GM21786 (cell line): ENCODE results near the gene CASP10.
"Not testable (repeated sequence)": the region's sequence is repeated elsewhere in the genome, so short reads cannot be mapped to it uniquely, and the experiment has no call there.

Source experiments
- ATAC-seq: cut with Tn5 transposase; IDR thresholded peaks from one replicate; pipeline ENCODE4 v1.9.1; 2021; ENCODE audit not compliant: unreplicated experiment

The CASP10 gene

GRCh38 chr2:201154615-201155399 is 28.1 kb upstream of the CASP10 start:
- no peak for ATAC-seq

- ATAC-seq: no peak
Observed at GRCh38 chr2:201156036-201156435, 26.9 kb upstream of the CASP10 start.

GRCh38 chr2:201156640-201157039 is 26.3 kb upstream of the CASP10 start:
- ATAC-seq: no peak

- peak; percentile 16 for ATAC-seq
Observed at GRCh38 chr2:201157694-201158093, 25.2 kb upstream of the CASP10 start.

GRCh38 chr2:201158111-201158929 is 24.6 kb upstream of the CASP10 start:
- peak; percentile 97 for ATAC-seq

- ATAC-seq: no peak
Observed at GRCh38 chr2:201164166-201164565, 18.8 kb upstream of the CASP10 start.

GRCh38 chr2:201167546-201167945 is 15.4 kb upstream of the CASP10 start:
- ATAC-seq: no peak

GRCh38 chr2:201168496-201168895 is 14.4 kb upstream of the CASP10 start:
- ATAC-seq: not testable (repeated sequence)

GRCh38 chr2:201171259-201171814 is 11.6 kb upstream of the CASP10 start:
- no peak for ATAC-seq

GRCh38 chr2:201172279-201172678 is 10.7 kb upstream of the CASP10 start:
- no peak for ATAC-seq

- ATAC-seq: no peak
Observed at GRCh38 chr2:201174687-201175086, 8.3 kb upstream of the CASP10 start.

GRCh38 chr2:201176081-201176481 is 6.9 kb upstream of the CASP10 start:
- ATAC-seq: no peak

- ATAC-seq: no peak
Observed at GRCh38 chr2:201180010-201180409, 2.9 kb upstream of the CASP10 start.

- ATAC-seq: no peak
Observed at GRCh38 chr2:201183365-201183727, 405 bp downstream of the CASP10 start.

GRCh38 chr2:201183835-201184234 is 894 bp downstream of the CASP10 start:
- ATAC-seq: not testable (repeated sequence)

GRCh38 chr2:201184248-201184647 is 1.3 kb downstream of the CASP10 start:
- not testable (repeated sequence) for ATAC-seq

GRCh38 chr2:201185863-201186262 is 2.9 kb downstream of the CASP10 start:
- ATAC-seq: no peak

GRCh38 chr2:201186982-201187381 is 4.0 kb downstream of the CASP10 start:
- no peak for ATAC-seq

- no peak for ATAC-seq
Observed at GRCh38 chr2:201188449-201188848, 5.5 kb downstream of the CASP10 start.

- ATAC-seq: peak; percentile 65
Observed at GRCh38 chr2:201191132-201191875, 8.4 kb downstream of the CASP10 start.

- ATAC-seq: peak; percentile 92
Observed at GRCh38 chr2:201194097-201194496, 11.2 kb downstream of the CASP10 start.
